ENCODE data around the gene ARHGAP24.
"Not testable (repeated sequence)": the region's sequence is repeated elsewhere in the genome, so short reads cannot be mapped to it uniquely, and the experiment has no call there.

The ARHGAP24 gene

DNA sequence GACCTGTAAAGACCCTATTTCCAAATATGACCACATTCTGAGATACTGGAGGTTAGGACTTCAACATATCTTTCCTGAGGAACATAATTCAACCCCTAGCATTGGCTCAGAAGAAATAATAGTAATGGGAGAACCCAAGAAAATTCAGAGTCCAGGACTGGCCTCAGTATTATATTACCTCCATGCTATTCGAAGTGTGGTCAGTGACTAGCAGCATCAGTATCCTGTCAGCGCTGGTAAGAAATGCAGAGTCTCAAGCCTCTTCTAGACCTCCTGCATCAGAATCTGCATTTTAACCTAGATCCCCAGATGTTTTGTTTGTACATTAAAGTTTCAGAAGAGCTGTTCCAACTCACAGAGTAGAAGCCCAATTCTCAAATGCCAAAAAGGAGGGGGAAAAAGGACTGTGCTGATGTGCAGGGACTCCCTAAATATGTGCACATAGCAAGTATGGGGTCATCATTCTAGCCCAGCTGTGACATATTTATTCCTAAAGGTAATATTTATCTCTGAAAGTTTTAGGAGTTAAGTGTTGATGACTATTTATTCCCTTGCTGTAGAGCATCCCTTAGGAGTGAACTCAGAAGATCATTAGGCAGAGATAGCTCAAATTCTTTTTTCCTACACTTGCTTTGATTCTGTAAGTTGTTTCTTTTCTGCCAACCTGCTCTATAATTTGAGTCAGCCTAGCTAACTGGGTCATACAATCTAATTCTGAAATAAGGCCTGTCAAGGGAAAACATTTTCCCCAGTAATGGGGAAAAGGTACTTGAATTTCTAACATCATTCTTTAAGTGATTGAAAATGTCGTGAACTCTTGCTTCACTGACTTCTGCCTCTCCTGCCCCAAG lies 361.9 kb downstream of the ARHGAP24 start:
- TF ChIP-seq CTCF (IDR thresholded peaks at IDR 0.05; ENCODE audit: borderline replicate concordance, insufficient read depth, low read depth, low read length): no peak
- no peak overlapping the region for H3K4me3 ChIP-seq (ENCODE audit: low read depth, low read length)

DNA sequence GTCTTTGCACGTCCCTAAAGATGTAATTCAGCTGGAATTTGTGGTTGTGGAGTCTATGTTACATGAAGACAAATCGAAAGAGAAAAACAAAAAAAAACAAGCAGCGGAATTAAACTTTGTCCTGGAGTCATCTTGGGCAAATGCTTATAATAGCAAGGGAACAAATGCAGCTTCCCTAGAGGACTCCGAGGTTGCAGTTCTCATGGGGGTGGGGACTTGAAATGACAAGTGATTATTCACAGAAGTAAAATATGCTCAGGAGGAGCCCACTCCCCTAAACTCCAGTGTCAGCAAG lies 362.4 kb downstream of the ARHGAP24 start:
- TF ChIP-seq CTCF (IDR thresholded peaks at IDR 0.05; ENCODE audit: borderline replicate concordance, insufficient read depth, low read depth, low read length): no peak
- H3K4me3 ChIP-seq (ENCODE audit: low read depth, low read length): no peak overlapping the region

DNA sequence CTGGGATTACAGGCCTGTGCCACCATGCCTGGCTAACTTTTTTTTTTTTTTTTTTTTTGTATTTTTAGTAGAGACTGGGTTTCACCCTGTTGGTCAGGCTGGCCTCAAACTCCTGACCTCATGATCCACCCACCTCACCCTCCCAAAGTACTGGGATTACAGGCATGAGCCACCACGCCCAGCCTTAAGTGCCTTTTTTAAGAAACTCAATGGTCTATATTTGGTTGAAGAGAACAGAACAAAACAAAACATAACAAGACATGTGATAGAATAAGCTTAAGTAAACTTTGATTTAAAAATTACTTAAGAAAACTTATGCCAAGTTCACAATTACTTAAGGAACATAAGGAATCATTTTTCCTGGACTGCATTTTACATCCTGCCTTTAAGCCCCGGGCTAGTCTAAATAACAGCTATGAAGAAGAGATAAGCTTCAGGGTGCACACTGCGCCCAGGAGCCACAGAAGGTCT lies 365.1 kb downstream of the ARHGAP24 start:
- not testable (repeated sequence) for H3K4me3 ChIP-seq (ENCODE audit: low read depth, low read length)

DNA sequence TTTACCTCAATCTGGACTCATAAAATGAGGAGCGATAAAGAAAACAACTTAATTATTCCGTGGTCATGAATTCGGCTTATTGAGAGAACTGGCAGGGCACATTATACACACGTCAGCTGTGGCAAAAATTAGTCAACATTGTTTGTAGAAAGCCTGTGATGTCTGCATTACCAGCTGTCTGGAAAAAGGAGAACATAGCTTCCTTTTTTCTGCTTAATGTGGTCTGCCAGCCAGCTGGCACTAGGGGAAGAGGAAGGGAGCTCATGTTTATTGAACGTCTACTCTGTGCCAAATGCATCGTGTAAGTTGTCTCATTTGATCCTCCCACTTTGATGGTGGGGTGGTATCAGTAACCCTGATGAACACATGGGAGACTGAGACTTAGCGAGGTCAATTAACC lies 367.6 kb downstream of the ARHGAP24 start:
- no peak overlapping the region for H3K4me3 ChIP-seq (ENCODE audit: low read depth, low read length)
- no peak for TF ChIP-seq CTCF (IDR thresholded peaks at IDR 0.05; ENCODE audit: borderline replicate concordance, insufficient read depth, low read depth, low read length)

- H3K4me3 ChIP-seq (ENCODE audit: low read depth, low read length): not testable (repeated sequence)
Observed at GRCh38 chr4:85853740-85854139, 378.8 kb downstream of the ARHGAP24 start.

DNA sequence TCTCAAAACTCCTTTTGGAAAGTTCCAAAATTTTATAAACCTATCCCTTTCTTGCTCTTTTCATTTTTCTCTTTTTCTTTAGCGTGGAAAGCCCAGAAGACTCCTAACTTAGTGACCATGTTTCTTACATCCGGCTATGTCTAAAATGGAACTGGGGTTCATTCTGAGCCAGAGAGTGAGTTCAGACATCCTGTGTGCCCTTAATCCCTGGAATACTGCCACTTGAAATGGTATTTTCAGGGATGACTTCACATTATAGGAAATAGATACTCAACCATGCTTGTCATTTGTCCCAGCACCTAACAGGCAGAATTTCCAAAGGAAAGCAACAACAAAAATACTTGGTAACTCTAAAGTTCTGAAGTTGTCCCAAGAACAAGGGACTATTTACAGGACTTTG lies 379.6 kb downstream of the ARHGAP24 start:
- TF ChIP-seq CTCF (IDR thresholded peaks at IDR 0.05; ENCODE audit: borderline replicate concordance, insufficient read depth, low read depth, low read length): no peak
- H3K4me3 ChIP-seq (ENCODE audit: low read depth, low read length): no peak overlapping the region

DNA sequence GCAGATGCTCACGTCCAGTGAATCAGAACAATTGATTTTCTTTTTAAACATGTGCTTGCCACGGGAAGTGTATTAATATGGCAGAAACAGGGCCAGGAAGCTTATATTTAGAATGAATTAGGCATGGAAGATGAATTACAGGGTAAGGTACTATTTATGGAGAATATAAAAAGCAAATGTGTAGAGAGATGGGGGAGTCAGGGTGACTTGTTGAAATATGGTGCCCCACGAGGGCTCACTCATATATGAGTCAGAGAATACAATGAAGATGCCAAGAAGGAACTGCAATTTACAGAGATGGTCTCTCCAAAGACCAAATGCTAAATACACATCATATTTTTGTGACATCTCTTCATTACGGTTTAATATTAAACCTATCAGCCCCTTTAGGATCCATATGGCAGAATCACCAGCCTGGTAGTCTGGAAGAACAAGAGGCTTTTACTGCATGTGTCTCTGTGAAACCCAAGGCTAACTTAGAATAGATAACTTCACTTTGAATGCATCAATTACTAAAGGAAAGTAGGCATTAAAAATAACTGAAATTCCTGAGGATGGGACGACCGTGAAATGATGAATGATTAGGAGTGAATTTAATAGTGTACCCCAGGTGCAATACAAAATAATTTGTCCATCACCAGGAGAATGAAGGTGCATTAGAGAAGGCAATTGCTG lies 385.3 kb downstream of the ARHGAP24 start:
- no peak for TF ChIP-seq CTCF (IDR thresholded peaks at IDR 0.05; ENCODE audit: borderline replicate concordance, insufficient read depth, low read depth, low read length)
- H3K4me3 ChIP-seq (ENCODE audit: low read depth, low read length): no peak overlapping the region

GRCh38 chr4:85861064-85861765 lies 386.3 kb downstream of the ARHGAP24 start:
- TF ChIP-seq CTCF (IDR thresholded peaks at IDR 0.05; ENCODE audit: borderline replicate concordance, insufficient read depth, low read depth, low read length): no peak
- H3K4me3 ChIP-seq (ENCODE audit: low read depth, low read length): no peak overlapping the region
